ENCODE results near the gene ZDHHC11B.
"Not testable (repeated sequence)": the region's sequence is repeated elsewhere in the genome, so short reads cannot be mapped to it uniquely, and the experiment has no call there.

DNA sequence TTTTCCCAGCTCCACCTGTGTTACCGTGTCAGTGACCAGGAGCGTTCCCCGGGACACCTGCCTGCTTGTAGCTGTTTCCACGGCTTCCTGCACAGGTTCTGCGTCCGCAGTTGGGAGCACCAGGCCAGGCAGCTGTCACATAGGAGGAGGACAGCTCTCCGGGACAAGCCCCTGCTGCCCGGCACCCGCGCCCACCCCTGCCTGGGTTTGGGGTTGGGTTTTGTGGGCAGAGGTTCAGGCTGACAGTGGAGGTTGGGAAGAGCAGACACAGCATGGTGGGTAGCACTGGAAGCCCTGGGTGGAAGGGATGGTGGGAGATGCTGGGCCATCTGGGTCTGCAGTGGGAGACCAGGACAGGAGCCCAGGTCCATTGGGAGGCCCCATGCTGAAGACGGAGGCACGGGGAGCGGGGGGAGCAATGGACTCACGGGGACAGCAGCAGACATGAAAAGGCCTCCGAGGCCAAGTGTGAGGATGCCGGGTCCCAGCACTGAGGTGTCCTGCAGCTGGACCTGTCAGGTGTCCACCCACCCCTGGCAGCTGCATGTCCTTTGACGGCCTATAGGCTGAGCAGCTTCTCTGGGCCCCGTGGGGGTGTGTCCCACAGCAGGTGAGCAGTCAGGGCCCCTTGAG is 2.8 kb upstream of the ZDHHC11B start:
- TF ChIP-seq, protein P1, sequence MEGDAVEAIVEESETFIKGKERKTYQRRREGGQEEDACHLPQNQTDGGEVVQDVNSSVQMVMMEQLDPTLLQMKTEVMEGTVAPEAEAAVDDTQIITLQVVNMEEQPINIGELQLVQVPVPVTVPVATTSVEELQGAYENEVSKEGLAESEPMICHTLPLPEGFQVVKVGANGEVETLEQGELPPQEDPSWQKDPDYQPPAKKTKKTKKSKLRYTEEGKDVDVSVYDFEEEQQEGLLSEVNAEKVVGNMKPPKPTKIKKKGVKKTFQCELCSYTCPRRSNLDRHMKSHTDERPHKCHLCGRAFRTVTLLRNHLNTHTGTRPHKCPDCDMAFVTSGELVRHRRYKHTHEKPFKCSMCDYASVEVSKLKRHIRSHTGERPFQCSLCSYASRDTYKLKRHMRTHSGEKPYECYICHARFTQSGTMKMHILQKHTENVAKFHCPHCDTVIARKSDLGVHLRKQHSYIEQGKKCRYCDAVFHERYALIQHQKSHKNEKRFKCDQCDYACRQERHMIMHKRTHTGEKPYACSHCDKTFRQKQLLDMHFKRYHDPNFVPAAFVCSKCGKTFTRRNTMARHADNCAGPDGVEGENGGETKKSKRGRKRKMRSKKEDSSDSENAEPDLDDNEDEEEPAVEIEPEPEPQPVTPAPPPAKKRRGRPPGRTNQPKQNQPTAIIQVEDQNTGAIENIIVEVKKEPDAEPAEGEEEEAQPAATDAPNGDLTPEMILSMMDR (IDR thresholded peaks at IDR 0.05), result not testable (repeated sequence)
- not testable (repeated sequence) for TF ChIP-seq POLR2A (IDR thresholded peaks at IDR 0.05; ENCODE audit: low read depth); EP300 (IDR thresholded peaks at IDR 0.05)

Data from esophagus muscularis mucosa (tissue), 4 donors.